ENCODE data around the gene NUP98. TPM values are rescaled to one million over a fixed set of nuclear protein-coding genes. Genes with fewer than 3 reads are reported as not detected.

NUP98 gene
- total RNA-seq, 2 experiments from 2014 or later, result 102 to 115 TPM

GRCh38 chr11:3803726-3804495, 6.6 kb upstream of the NUP98 start:
- no peaks in the 10 kb centered on the region for H4K20me1 ChIP-seq (ENCODE audit: insufficient read depth, low read length)
- H3K9me3 ChIP-seq (ENCODE audit: low read length), result no peaks in the 10 kb centered on the region
- H3K4me2 ChIP-seq (ENCODE audit: low read length), result no peak overlapping the region
- peaks cover 12% of the 10 kb centered on the region for H3K4me1 ChIP-seq (ENCODE audit: insufficient read depth, low read length, poor library complexity, severe bottlenecking)
- H3K36me3 ChIP-seq (ENCODE audit: insufficient read depth, low read length), result no peaks in the 10 kb centered on the region
- no peak overlapping the region for H3K4me3 ChIP-seq (ENCODE audit: low read depth, low read length, poor library complexity, severe bottlenecking)
- BruUV-seq (replicated peaks), result no TSS peak
- intact Hi-C loops (cut with micrococcal nuclease; ENCODE audit: unreplicated experiment), result no loop called here
- no peak for DNase-seq (ENCODE audit: low spot score)
- H3K9me2 ChIP-seq (ENCODE audit: insufficient read depth, low read length), result no peaks in the 10 kb centered on the region
- H3K79me2 ChIP-seq (ENCODE audit: insufficient read depth, low read depth, low read length), result no peaks in the 10 kb centered on the region
- no peak overlapping the region for H2AFZ ChIP-seq (ENCODE audit: low read length)
- TF ChIP-seq CTCF (conservative IDR thresholded peaks at IDR 0.05; ENCODE audit: low read length) (no peak), EZH2phosphoT487 (IDR thresholded peaks at IDR 0.05; ENCODE audit: borderline replicate concordance, low read depth, low read length) (no peak)
- POLR2A ChIA-PET, result no interaction called here
- H3K27ac ChIP-seq (ENCODE audit: low read depth, low read length, poor library complexity, severe bottlenecking), result no peak overlapping the region
- CTCF ChIA-PET (ENCODE audit: unreplicated experiment), result no interaction called here

GRCh38 chr11:3802011-3802790, 4.8 kb upstream of the NUP98 start:
- no peak for TF ChIP-seq EZH2phosphoT487 (IDR thresholded peaks at IDR 0.05; ENCODE audit: borderline replicate concordance, low read depth, low read length)
- no peak for TF ChIP-seq CTCF (conservative IDR thresholded peaks at IDR 0.05; ENCODE audit: low read length)
- no peak overlapping the region for H3K4me3 ChIP-seq (ENCODE audit: low read depth, low read length, poor library complexity, severe bottlenecking)
- intact Hi-C loops (cut with micrococcal nuclease; ENCODE audit: unreplicated experiment), result no loop called here
- H2AFZ ChIP-seq (ENCODE audit: low read length), result no peak overlapping the region
- ChIA-PET POLR2A (interaction anchor here (0.5 to 0.7 kb wide), 4 partner anchors 9 to 195 kb away, joined by 3 to 6 read pairs (median 3); no protein-coding TSS in a partner anchor), CTCF (ENCODE audit: unreplicated experiment) (interaction anchor here (0.5 kb wide), 1 partner anchor 30 kb away, joined by 3 read pairs; no protein-coding TSS in a partner anchor)
- BruUV-seq (replicated peaks), result no TSS peak
- peaks cover 14% of the 10 kb centered on the region for H3K4me1 ChIP-seq (ENCODE audit: insufficient read depth, low read length, poor library complexity, severe bottlenecking)
- peaks cover 1% of the 10 kb centered on the region for H3K79me2 ChIP-seq (ENCODE audit: insufficient read depth, low read depth, low read length)
- no peaks in the 10 kb centered on the region for H4K20me1 ChIP-seq (ENCODE audit: insufficient read depth, low read length)
- DNase-seq (ENCODE audit: low spot score), result no peak
- H3K36me3 ChIP-seq (ENCODE audit: insufficient read depth, low read length), result no peaks in the 10 kb centered on the region
- no peak overlapping the region for H3K27ac ChIP-seq (ENCODE audit: low read depth, low read length, poor library complexity, severe bottlenecking)
- no peaks in the 10 kb centered on the region for H3K9me2 ChIP-seq (ENCODE audit: insufficient read depth, low read length)
- H3K9me3 ChIP-seq (ENCODE audit: low read length), result no peaks in the 10 kb centered on the region
- no peak overlapping the region for H3K4me2 ChIP-seq (ENCODE audit: low read length)

All from OCI-LY7 (cell line).